ENCODE results near the gene NPHP4.

NPHP4 gene

GRCh38 chr1:5982276-5982675 is 9.9 kb downstream of the NPHP4 start:
- DNase-seq (ENCODE audit: low read depth): no peak
- H3K4me3 ChIP-seq (ENCODE audit: low read depth, low read length): no peak overlapping the region
- TF ChIP-seq CTCF (IDR thresholded peaks at IDR 0.05; ENCODE audit: control insufficient read depth, extremely low read depth, insufficient read depth): no peak

DNA sequence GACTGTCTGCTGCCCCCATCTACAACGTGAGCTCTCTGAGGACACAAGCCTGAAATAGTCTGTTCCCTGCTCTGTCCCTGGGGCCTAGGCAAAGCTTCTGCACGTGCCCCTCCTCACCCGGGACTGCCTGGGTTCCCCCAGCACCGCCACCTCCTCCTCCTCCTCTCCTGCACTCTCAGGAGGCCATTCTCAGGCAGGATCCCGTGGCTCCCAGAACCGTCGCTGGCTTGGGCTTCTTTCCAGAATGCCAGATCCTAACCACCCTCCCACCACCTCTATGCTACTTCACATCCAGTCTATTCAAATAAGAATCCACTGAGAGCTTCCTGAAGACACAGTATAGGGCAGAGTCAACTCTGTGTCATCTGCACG is 11.2 kb downstream of the NPHP4 start:
- TF ChIP-seq CTCF (IDR thresholded peaks at IDR 0.05; ENCODE audit: control insufficient read depth, extremely low read depth, insufficient read depth): no peak
- DNase-seq (ENCODE audit: low read depth): no peak
- no peak overlapping the region for H3K4me3 ChIP-seq (ENCODE audit: low read depth, low read length)

- TF ChIP-seq CTCF (IDR thresholded peaks at IDR 0.05; ENCODE audit: control insufficient read depth, extremely low read depth, insufficient read depth): no peak
- DNase-seq (ENCODE audit: low read depth): no peak
- no peak overlapping the region for H3K4me3 ChIP-seq (ENCODE audit: low read depth, low read length)
These were observed 11.8 kb downstream of the NPHP4 start for GRCh38 chr1:5980314-5981008.

DNA sequence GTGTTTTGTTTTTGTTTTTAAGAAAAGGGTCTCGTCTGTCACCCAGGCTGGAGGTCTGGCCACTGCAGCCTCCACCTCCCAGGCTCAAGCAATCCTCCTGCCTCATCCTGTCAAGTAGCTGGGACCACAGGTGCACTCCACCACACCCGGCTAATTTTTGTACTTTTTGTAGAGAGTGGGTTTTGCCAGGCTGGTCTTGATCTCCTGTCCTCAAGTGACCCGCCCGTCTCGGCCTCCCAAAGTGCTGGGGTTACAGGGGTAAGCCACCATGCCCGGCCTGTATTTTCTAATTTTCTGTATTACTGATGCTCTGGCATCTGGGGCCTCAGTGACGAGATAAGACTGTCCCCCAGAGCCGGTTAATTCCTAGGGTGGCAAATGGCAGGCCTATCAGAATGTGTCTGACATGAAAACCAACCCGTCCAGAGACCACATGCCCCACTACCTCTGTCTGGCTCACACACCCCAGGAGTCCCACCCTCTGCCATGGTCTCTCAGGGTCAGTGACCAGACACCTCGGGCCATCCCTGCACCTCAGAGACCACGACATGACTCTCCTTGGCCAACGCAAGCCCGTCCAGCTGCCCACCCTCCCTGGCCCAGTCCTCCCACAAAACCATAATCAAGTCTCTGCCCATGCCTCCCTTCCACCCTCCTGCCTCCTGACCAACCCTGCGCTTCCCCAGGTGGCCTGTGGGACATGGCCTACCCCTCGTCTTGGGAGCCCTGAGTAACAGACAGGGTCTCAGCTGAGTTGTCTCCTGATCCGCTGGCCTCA is 12.5 kb downstream of the NPHP4 start:
- TF ChIP-seq CTCF (IDR thresholded peaks at IDR 0.05; ENCODE audit: control insufficient read depth, extremely low read depth, insufficient read depth): no peak
- H3K4me3 ChIP-seq (ENCODE audit: low read depth, low read length): no peak overlapping the region
- no peak for DNase-seq (ENCODE audit: low read depth)

GRCh38 chr1:5978452-5978851 is 13.8 kb downstream of the NPHP4 start:
- H3K4me3 ChIP-seq (ENCODE audit: low read depth, low read length): no peak overlapping the region
- TF ChIP-seq CTCF (IDR thresholded peaks at IDR 0.05; ENCODE audit: control insufficient read depth, extremely low read depth, insufficient read depth): no peak
- DNase-seq (ENCODE audit: low read depth): no peak

DNA sequence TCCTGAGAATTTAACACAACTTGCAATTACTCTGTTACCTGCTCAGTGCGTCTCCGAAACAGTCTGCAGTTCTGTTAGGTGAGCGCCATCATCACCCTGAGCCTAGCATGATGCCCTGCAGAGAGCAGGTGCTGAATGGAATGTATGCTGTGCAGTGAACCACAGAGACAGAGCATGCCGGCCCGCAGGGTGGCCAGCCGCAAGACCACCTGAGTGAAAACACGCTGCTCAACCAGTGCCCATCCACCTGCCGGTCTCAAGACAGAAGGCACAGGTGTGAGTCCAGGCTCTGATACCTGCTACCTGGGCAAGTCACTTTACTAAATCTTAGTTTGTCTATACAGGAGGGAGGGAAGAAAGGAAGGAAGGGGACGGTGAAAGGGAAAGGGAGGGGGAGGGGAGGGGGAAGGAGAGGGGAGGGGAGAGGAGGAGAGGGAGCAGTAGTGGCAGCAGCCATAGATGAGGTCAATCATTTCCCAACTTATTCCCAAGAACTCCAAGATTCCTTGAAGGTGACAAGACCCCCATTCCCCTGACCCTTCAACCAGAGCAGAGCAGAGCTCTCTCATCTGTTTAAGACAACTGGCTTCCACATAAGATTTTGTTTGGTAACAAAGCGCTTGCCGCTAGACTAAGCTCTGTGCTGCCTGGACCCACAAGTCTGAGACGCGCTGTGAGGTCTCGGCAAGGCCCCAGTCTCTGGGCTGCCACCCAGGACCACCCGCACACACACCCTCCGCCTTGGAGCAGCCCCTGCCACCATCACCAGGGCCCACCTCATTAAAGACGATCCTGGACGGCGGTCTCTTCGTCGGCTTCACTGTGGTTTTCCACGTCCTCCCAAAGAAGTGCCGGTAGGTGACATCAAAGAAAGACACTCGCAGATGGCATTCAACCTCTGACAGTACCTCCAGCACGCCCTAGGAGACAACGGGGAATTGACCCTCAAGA is 14.5 kb downstream of the NPHP4 start:
- TF ChIP-seq CTCF (IDR thresholded peaks at IDR 0.05; ENCODE audit: control insufficient read depth, extremely low read depth, insufficient read depth): no peak
- no peak overlapping the region for H3K4me3 ChIP-seq (ENCODE audit: low read depth, low read length)
- no peak for DNase-seq (ENCODE audit: low read depth)
